SK-MEL-5 (cell line): ENCODE measurements around the gene PLEKHA5. TPM values are rescaled to one million over a fixed set of nuclear protein-coding genes. Genes with fewer than 3 reads are reported as not detected.
"Not testable (repeated sequence)": the region's sequence is repeated elsewhere in the genome, so short reads cannot be mapped to it uniquely, and the experiment has no call there.

ENCODE experiments used
- DNase-seq: peaks from one replicate; pipeline ENCODE4 v3.0.0-alpha.2; 2016; ENCODE audit warnings: low read depth, low spot score
- in situ Hi-C: cut with HindIII; loops from 2 replicates; pipeline ENCODE4 v1.10.0; 2016; ENCODE audit warnings: low sequenced_read_pairs, high pct_unique_total_duplicates, low pct_unique_long_range_greater_than_20kb
- total RNA-seq: library from RNA; depleted of rRNA; stranded (reverse); fragments of >200 nt; shearing (Covaris generic); gene quantifications from 2 replicates; pipeline ENCODE4 v1.2.3, GENCODE V29; 2014

PLEKHA5 gene
- total RNA-seq, 1 experiment from 2014 or later = 236 TPM

- peak; percentile 70 for DNase-seq
- in situ Hi-C loops = no loop called here
Measured at GRCh38 chr12:19307451-19307850, 177.9 kb downstream of the PLEKHA5 start.

GRCh38 chr12:19311165-19311564, 181.6 kb downstream of the PLEKHA5 start:
- in situ Hi-C loops = no loop called here
- no peak for DNase-seq

- DNase-seq = no peak
- in situ Hi-C loops = no loop called here
Measured at GRCh38 chr12:19312637-19313036, 183.1 kb downstream of the PLEKHA5 start.

GRCh38 chr12:19316425-19316824, 186.9 kb downstream of the PLEKHA5 start:
- in situ Hi-C loops = no loop called here
- no peak for DNase-seq

GRCh38 chr12:19322376-19322775, 192.8 kb downstream of the PLEKHA5 start:
- DNase-seq = no peak
- in situ Hi-C loops = no loop called here

- DNase-seq = no peak
- in situ Hi-C loops = no loop called here
Measured at GRCh38 chr12:19323805-19324204, 194.3 kb downstream of the PLEKHA5 start.

- in situ Hi-C loops = no loop called here
- no peak for DNase-seq
Measured at GRCh38 chr12:19326102-19326501, 196.6 kb downstream of the PLEKHA5 start.

- in situ Hi-C loops = no loop called here
- DNase-seq = no peak
Measured at GRCh38 chr12:19332196-19332595, 202.7 kb downstream of the PLEKHA5 start.

GRCh38 chr12:19338405-19338804, 208.9 kb downstream of the PLEKHA5 start:
- DNase-seq = peak; percentile 67
- in situ Hi-C loops = no loop called here

GRCh38 chr12:19350850-19351249, 221.3 kb downstream of the PLEKHA5 start:
- in situ Hi-C loops, DNase-seq: not testable (repeated sequence)

- no peak for DNase-seq
- in situ Hi-C loops = no loop called here
Measured at GRCh38 chr12:19351346-19351745, 221.8 kb downstream of the PLEKHA5 start.

GRCh38 chr12:19369691-19370148, 240.2 kb downstream of the PLEKHA5 start:
- DNase-seq = no peak
- in situ Hi-C loops = no loop called here

GRCh38 chr12:19373586-19373985, 244.1 kb downstream of the PLEKHA5 start:
- in situ Hi-C loops = no loop called here
- DNase-seq = no peak

- in situ Hi-C loops = no loop called here
- DNase-seq = no peak
Measured at GRCh38 chr12:19375888-19376287, 246.4 kb downstream of the PLEKHA5 start.

GRCh38 chr12:19376691-19377090, 247.2 kb downstream of the PLEKHA5 start:
- in situ Hi-C loops = no loop called here
- DNase-seq = no peak

GRCh38 chr12:19382111-19382526, 252.6 kb downstream of the PLEKHA5 start:
- DNase-seq = peak; percentile 39
- in situ Hi-C loops = no loop called here

GRCh38 chr12:19382563-19382962, 253.0 kb downstream of the PLEKHA5 start:
- no peak for DNase-seq
- in situ Hi-C loops = no loop called here

GRCh38 chr12:19387161-19387560, 257.6 kb downstream of the PLEKHA5 start:
- in situ Hi-C loops = no loop called here
- DNase-seq = no peak

- DNase-seq = no peak
- in situ Hi-C loops = no loop called here
Measured at GRCh38 chr12:19388131-19388549, 258.6 kb downstream of the PLEKHA5 start.

GRCh38 chr12:19390051-19390598, 260.6 kb downstream of the PLEKHA5 start:
- no peak for DNase-seq
- in situ Hi-C loops = no loop called here
